H1 (cell line): ENCODE measurements around the gene SYT14. TPM values are rescaled to one million over a fixed set of nuclear protein-coding genes. Genes with fewer than 3 reads are reported as not detected.

Experiments used
- CTCF ChIA-PET: fragments of 300-600 bp; sonication (Branson Sonifier 250); formaldehyde crosslinking; loops from one replicate; lab custom pipeline; 2021; ENCODE audit not compliant: partially characterized antibody; lab: Charles Lee
- POLR2A ChIA-PET: fragments of 300-600 bp; sonication (Branson Sonifier 250); formaldehyde crosslinking; loops from one replicate; lab custom pipeline; 2021; ENCODE audit warnings: inconsistent platforms; ENCODE audit not compliant: partially characterized antibody; lab: Charles Lee
- DNase-seq, 2 experiments: peaks; one replicate each; pipeline versions ENCODE4 v3.0.0 to v3.0.0-alpha.2; 2010 to 2022; ENCODE audit warnings: low spot score in 2 of 2, low read depth in 1 of 2, mixed read lengths in 1 of 2
- FAIRE-seq: peaks from 2 replicates; lab custom pipeline; 2011; peaks lifted over from hg19 to GRCh38; lab: Jason Lieb, UNC
- H2AFZ ChIP-seq: 2 replicates; pipeline ENCODE4 v1.8.1; 2012; ENCODE audit warnings: low read length, inconsistent platforms
- H2AK5ac ChIP-seq: 2 replicates; pipeline ENCODE4 v1.6.1; 2013; ENCODE audit warnings: low read depth, low read length
- H2BK120ac ChIP-seq: replicated peaks from 2 replicates; pipeline ENCODE3; 2013; ENCODE audit warnings: low read depth, low read length, inconsistent platforms
- H2BK12ac ChIP-seq: 2 replicates; pipeline ENCODE4 v1.6.1; 2013; ENCODE audit warnings: low read depth, low read length
- H2BK15ac ChIP-seq: 2 replicates; pipeline ENCODE4 v1.6.1; 2013; ENCODE audit warnings: low read length
- H2BK20ac ChIP-seq: 2 replicates; pipeline ENCODE4 v1.6.1; 2013; ENCODE audit warnings: low read length
- H2BK5ac ChIP-seq: 2 replicates; pipeline ENCODE4 v1.6.1; 2013; ENCODE audit warnings: low read depth, low read length
- H3K14ac ChIP-seq: 2 replicates; pipeline ENCODE4 v1.6.1; 2013; ENCODE audit warnings: inconsistent platforms; ENCODE audit not compliant: insufficient read length
- H3K18ac ChIP-seq: 2 replicates; pipeline ENCODE4 v1.6.1; 2013; ENCODE audit warnings: low read length; ENCODE audit errors: extremely low read depth
- H3K23ac ChIP-seq: 2 replicates; pipeline ENCODE4 v1.6.1; 2013; ENCODE audit warnings: inconsistent platforms; ENCODE audit not compliant: insufficient read length
- H3K23me2 ChIP-seq: 2 replicates; pipeline ENCODE4 v1.6.1; 2013; ENCODE audit warnings: low read depth, low read length
- H3K27ac ChIP-seq: 2 replicates; pipeline ENCODE4 v1.6.1; 2011; ENCODE audit warnings: low read depth, low read length, inconsistent platforms
- H3K27me3 ChIP-seq, 4 experiments: replicated peaks in 1 of 4; 1 replicate in 1 of 4; 2 replicates in 3 of 4; pipeline versions ENCODE4 v1.6.1 to v1.8.1; 2011 to 2013; ENCODE audit warnings: low read length in 3 of 4, mild to moderate bottlenecking in 3 of 4, inconsistent platforms in 2 of 4, mixed read lengths in 2 of 4, moderate library complexity in 1 of 4; ENCODE audit not compliant: control insufficient read depth in 3 of 4, insufficient read depth in 3 of 4; ENCODE audit errors: extremely low read depth in 1 of 4
- H3K36me3 ChIP-seq, 4 experiments: 2 replicates each; pipeline versions ENCODE4 v1.6.1 to v1.8.1; 2011 to 2013; ENCODE audit warnings: mild to moderate bottlenecking in 4 of 4, low read length in 3 of 4, moderate library complexity in 2 of 4, control low read depth in 1 of 4, inconsistent platforms in 1 of 4; ENCODE audit not compliant: insufficient read depth in 4 of 4, control insufficient read depth in 2 of 4
- H3K4ac ChIP-seq: replicated peaks from 2 replicates; pipeline ENCODE3; 2013; ENCODE audit warnings: low read length, low read depth, mixed read lengths, inconsistent platforms; ENCODE audit not compliant: insufficient read length
- H3K4me1 ChIP-seq, 4 experiments: replicated peaks in 1 of 4; 1 replicate in 1 of 4; 2 replicates in 3 of 4; pipeline versions ENCODE4 v1.6.1 to v1.8.1; 2011 to 2013; ENCODE audit warnings: low read length in 3 of 4, inconsistent platforms in 2 of 4, mixed read lengths in 1 of 4; ENCODE audit not compliant: insufficient read depth in 4 of 4, control insufficient read depth in 3 of 4
- H3K4me2 ChIP-seq, 2 experiments: 2 replicates each; pipeline versions ENCODE4 v1.6.1 to v1.8.1; 2011 to 2013; ENCODE audit warnings: low read depth in 2 of 2, low read length in 2 of 2, control low read depth in 1 of 2, inconsistent platforms in 1 of 2, mild to moderate bottlenecking in 1 of 2; ENCODE audit not compliant: insufficient read depth in 1 of 2
- H3K4me3 ChIP-seq, 4 experiments: fragments of 200-600, 300-600 bp in 1 of 4; sonication (generic), shearing (Covaris generic), sonication (Bioruptor Twin) in 1 of 4; 2 replicates each; pipeline versions ENCODE4 v1.5.1 to v1.8.1; 2011 to 2016; ENCODE audit warnings: low read length in 4 of 4, low read depth in 3 of 4, control low read depth in 2 of 4, inconsistent platforms in 2 of 4, mild to moderate bottlenecking in 2 of 4, mixed read lengths in 1 of 4, moderate library complexity in 1 of 4; ENCODE audit not compliant: insufficient read depth in 2 of 4; ENCODE audit errors: extremely low read depth in 1 of 4
- H3K56ac ChIP-seq: replicated peaks from 2 replicates; pipeline ENCODE3; 2013; ENCODE audit warnings: low read depth, mild to moderate bottlenecking, mixed read lengths, low read length, inconsistent platforms; ENCODE audit not compliant: insufficient read length
- H3K79me1 ChIP-seq: 2 replicates; pipeline ENCODE4 v1.6.1; 2013; ENCODE audit warnings: low read depth, low read length, control low read depth
- H3K79me2 ChIP-seq, 2 experiments: 2 replicates each; pipeline versions ENCODE4 v1.6.1 to v1.8.1; 2012 to 2013; ENCODE audit warnings: low read length in 2 of 2, mild to moderate bottlenecking in 2 of 2, inconsistent platforms in 1 of 2; ENCODE audit not compliant: insufficient read depth in 2 of 2, control insufficient read depth in 1 of 2
- H3K9ac ChIP-seq, 4 experiments: replicated peaks in 1 of 4; 1 replicate in 1 of 4; 2 replicates in 3 of 4; pipeline versions ENCODE4 v1.6.1 to v1.8.1; 2011 to 2013; ENCODE audit warnings: low read depth in 3 of 4, low read length in 3 of 4, control low read depth in 2 of 4, mild to moderate bottlenecking in 2 of 4, moderate library complexity in 2 of 4, inconsistent platforms in 1 of 4; ENCODE audit errors: extremely low read depth in 1 of 4
- H3K9me3 ChIP-seq, 2 experiments: 2 replicates each; pipeline versions ENCODE4 v1.6.1 to v1.8.1; 2012 to 2013; ENCODE audit warnings: mild to moderate bottlenecking in 2 of 2, moderate library complexity in 2 of 2, control low read depth in 1 of 2, inconsistent platforms in 1 of 2, low read depth in 1 of 2, low read length in 1 of 2, mixed read lengths in 1 of 2; ENCODE audit not compliant: insufficient read depth in 2 of 2
- H4K20me1 ChIP-seq, 2 experiments: replicated peaks in 1 of 2; 2 replicates each; pipeline versions ENCODE3 to v1.8.1; 2011 to 2013; ENCODE audit warnings: inconsistent platforms in 2 of 2, low read length in 2 of 2, mild to moderate bottlenecking in 1 of 2; ENCODE audit not compliant: insufficient read depth in 2 of 2, control insufficient read depth in 1 of 2
- H4K5ac ChIP-seq: 2 replicates; pipeline ENCODE4 v1.6.1; 2013; ENCODE audit warnings: low read length, low read depth, mixed read lengths, inconsistent platforms; ENCODE audit not compliant: insufficient read length
- H4K8ac ChIP-seq: 2 replicates; pipeline ENCODE4 v1.8.0; 2013; ENCODE audit warnings: mild to moderate bottlenecking, moderate library complexity, low read length, inconsistent platforms; ENCODE audit not compliant: insufficient read depth; ENCODE audit errors: extremely low read depth
- H4K91ac ChIP-seq: replicated peaks from 2 replicates; pipeline ENCODE3; 2013; ENCODE audit warnings: low read length, mixed read lengths, inconsistent platforms; ENCODE audit not compliant: insufficient read length
- CHD1 ChIP-seq: IDR thresholded peaks from 2 replicates; pipeline ENCODE4 v1.6.1; 2012; ENCODE audit warnings: low read depth, low read length, improper control_type of control experiment
- CREB1 ChIP-seq: IDR thresholded peaks from 2 replicates; pipeline ENCODE4 v1.6.1; 2012; ENCODE audit warnings: inconsistent platforms
- E2F6 ChIP-seq: IDR thresholded peaks from 2 replicates; pipeline ENCODE4 v1.6.1; 2012; ENCODE audit warnings: inconsistent platforms
- RFX5 ChIP-seq: IDR thresholded peaks from 2 replicates; pipeline ENCODE4 v1.6.1; 2011; ENCODE audit warnings: low read depth, low read length, improper control_type of control experiment, borderline replicate concordance
- SIRT6 ChIP-seq: IDR thresholded peaks from one replicate; pipeline ENCODE4 v1.7.1; 2012; ENCODE audit warnings: low read length, inconsistent platforms
- SRF ChIP-seq: IDR thresholded peaks from 2 replicates; pipeline ENCODE4 v1.6.1; 2011; ENCODE audit warnings: mild to moderate bottlenecking, low read depth, low read length, moderate library complexity
- TBP ChIP-seq: IDR thresholded peaks from 2 replicates; pipeline ENCODE4 v1.6.1; 2011; ENCODE audit warnings: low read depth, low read length, improper control_type of control experiment
- TEAD4 ChIP-seq: IDR thresholded peaks from 2 replicates; pipeline ENCODE4 v1.6.1; 2012; ENCODE audit warnings: low read depth, low read length, inconsistent platforms, mixed read lengths
- ZNF274 ChIP-seq: IDR thresholded peaks from 2 replicates; pipeline ENCODE4 v1.7.0; 2012; ENCODE audit warnings: low read length, borderline replicate concordance; ENCODE audit errors: extremely low read depth
- WGBS, 2 experiments: shearing (Covaris generic) in 1 of 2; methylation state at CpG; one replicate each; pipeline versions ENCODE4 v1.1.6 to v1.1.7; 2013 to 2015; ENCODE audit warnings: low lambda C conversion rate in 2 of 2, mixed read lengths in 2 of 2, inconsistent platforms in 1 of 2, low coverage in 1 of 2, missing lambda C conversion rate in 1 of 2; ENCODE audit not compliant: insufficient replicate concordance in 2 of 2, insufficient coverage in 1 of 2, insufficient read length in 1 of 2; ENCODE audit errors: extremely low coverage in 1 of 2, missing lambda C conversion rate in 1 of 2; 5-methylcytosine and 5-hydroxymethylcytosine counted together
- polyA plus RNA-seq, 7 experiments: library from polyadenylated mRNA; depleted of rRNA in 3 of 7; stranded (reverse) in 5 of 7; unstranded in 2 of 7; fragments of >200 nt in 5 of 7; fragments of 200-250 nt in 2 of 7; gene quantifications; 1 replicate in 5 of 7; 2 replicates in 1 of 7; 4 replicates in 1 of 7; pipeline versions ENCODE4 v1.2.1 to v1.2.3, GENCODE V29; 2011 to 2013; ENCODE audit warnings: missing spikeins in 2 of 7, mixed read lengths in 2 of 7
- total RNA-seq: library from RNA; stranded (reverse); fragmentation: NEBNext Ultra II Directional; extraction: Animal tissue kit (Norgen Biotek cat#: 25700); gene quantifications from 2 replicates; pipeline ENCODE4 v1.2.1, GENCODE V29; 2021

The SYT14 gene
- total and polyA plus RNA-seq, 2 of the 8 experiments (the other 6 are each of a cell fraction or from before 2014, with no cell fraction given) = 2.3 to 18.4 TPM

- Histone ChIP-seq H2AK5ac (no peak overlapping the region), H2BK20ac (no peak overlapping the region), H2AFZ (no peak overlapping the region), H2BK5ac (no peak overlapping the region), H3K27me3 (no peaks in the 10 kb centered on the region), H3K79me2 (no peaks in the 10 kb centered on the region), H3K4ac (no peak overlapping the region), H3K4me3 (no peak overlapping the region), H3K56ac (no peak overlapping the region), H2BK15ac (no peak overlapping the region), H4K8ac (no peak overlapping the region), H3K27ac (no peak overlapping the region), H2BK120ac (no peak overlapping the region), H3K36me3 (no peaks in the 10 kb centered on the region), H2BK12ac (no peak overlapping the region), H4K20me1 (no peaks in the 10 kb centered on the region), H3K4me1 (no peaks in the 10 kb centered on the region), H3K79me1 (no peaks in the 10 kb centered on the region), H3K23ac (no peak overlapping the region), H4K91ac (no peak overlapping the region), H3K23me2 (0 out of 2 replicates have a peak, but pooled peaks cover 1% of the 10 kb centered on the region), H3K14ac (no peak overlapping the region), H3K9ac (no peak overlapping the region), H3K4me2 (no peak overlapping the region), H4K5ac (no peak overlapping the region), H3K18ac (no peak overlapping the region), H3K9me3 (no peaks in the 10 kb centered on the region)
- no peak for FAIRE-seq
- 90% methylated on average over 1 of the region's 1 CpG; no CpG with 5 or more reads in 1 of the 2 experiments for WGBS, 2 experiments
- TF ChIP-seq E2F6 (no peak), RFX5 (no peak), TEAD4 (no peak), CHD1 (no peak), ZNF274 (no peak), CREB1 (no peak), TBP (no peak), SIRT6 (no peak), SRF (no peak)
- DNase-seq = no peak
- ChIA-PET CTCF (interaction anchor here (0.6 kb wide), 1 partner anchor 10 kb away, joined by 6 read pairs; no protein-coding TSS in a partner anchor), POLR2A (no interaction called here)
Measured at GRCh38 chr1:210003501-210003900, 65.5 kb downstream of the SYT14 start.
